HG03060 (cell line): ENCODE data around the gene DENND4A.
"Not testable (repeated sequence)": the region's sequence is repeated elsewhere in the genome, so short reads cannot be mapped to it uniquely, and the experiment has no call there.

Source experiments
- ATAC-seq: cut with Tn5 transposase; IDR thresholded peaks from one replicate; pipeline ENCODE4 v1.9.1; 2021; ENCODE audit warnings: low read depth, moderate number of reproducible peaks; ENCODE audit not compliant: unreplicated experiment

DENND4A gene

DNA sequence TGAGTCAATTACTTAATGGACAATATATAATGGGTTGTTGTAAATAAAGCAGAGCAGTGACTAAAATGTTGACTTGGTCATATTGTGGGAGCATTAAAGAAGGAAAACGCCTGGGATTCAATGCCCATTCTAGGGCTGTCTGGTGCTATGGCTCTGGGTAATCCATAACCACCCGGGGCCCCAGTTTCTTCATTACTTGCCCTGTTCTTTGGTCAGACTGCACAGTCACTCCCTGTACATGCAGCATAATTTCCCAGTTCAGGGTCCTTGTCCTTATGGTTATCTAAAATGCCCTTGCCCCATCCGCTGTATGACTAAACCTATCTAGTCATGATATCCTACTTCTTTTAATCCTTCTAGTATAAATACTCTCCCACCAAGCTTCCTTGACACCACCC lies 27.5 kb upstream of the DENND4A start:
- no peak for ATAC-seq

- ATAC-seq = peak; percentile 43
These were observed 27.0 kb upstream of the DENND4A start for GRCh38 chr15:65818927-65819562.

GRCh38 chr15:65816441-65816840 lies 24.3 kb upstream of the DENND4A start:
- ATAC-seq = no peak

DNA sequence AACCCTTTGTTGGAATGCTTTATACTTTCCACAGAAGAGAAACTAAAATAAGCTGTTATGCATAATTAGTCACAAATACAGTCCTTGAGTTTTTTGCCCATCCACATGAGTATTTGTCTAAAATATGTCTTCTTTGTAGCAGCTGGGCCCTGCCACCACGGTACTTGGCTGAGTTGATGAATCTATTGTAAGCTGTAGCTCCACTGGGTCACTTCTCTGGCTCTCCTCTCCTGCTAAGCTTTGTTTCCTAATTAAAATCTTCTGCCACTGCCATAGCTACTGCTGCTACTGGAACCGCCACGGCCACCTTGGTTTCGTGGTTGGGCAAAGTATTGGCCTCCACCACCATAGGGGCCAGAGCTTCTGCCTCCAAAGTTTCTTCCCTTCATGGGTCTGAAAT lies 23.9 kb upstream of the DENND4A start:
- not testable (repeated sequence) for ATAC-seq

DNA sequence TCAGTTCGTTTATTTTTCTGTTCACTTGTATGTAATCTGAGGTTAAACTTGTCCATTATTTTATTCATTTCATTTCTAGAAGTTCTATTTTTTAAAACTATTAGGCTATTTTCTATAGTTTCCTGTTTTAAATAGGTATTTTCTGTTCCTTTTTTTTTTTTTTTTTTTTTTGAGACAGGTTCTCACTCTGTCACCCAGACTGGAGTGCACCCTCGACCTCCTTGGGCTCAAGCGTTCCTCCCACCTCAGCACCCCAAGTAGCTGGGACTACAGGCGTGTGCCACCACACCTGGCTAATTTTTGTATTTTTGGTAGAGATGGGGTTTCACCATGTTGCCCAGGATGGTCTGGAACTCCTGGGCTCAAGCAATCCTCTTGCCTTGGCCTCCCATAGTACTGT lies 22.2 kb upstream of the DENND4A start:
- not testable (repeated sequence) for ATAC-seq

- no peak for ATAC-seq
These were observed 20.8 kb upstream of the DENND4A start for GRCh38 chr15:65812916-65813315.

- ATAC-seq = no peak
These were observed 20.4 kb upstream of the DENND4A start for GRCh38 chr15:65812467-65812866.

DNA sequence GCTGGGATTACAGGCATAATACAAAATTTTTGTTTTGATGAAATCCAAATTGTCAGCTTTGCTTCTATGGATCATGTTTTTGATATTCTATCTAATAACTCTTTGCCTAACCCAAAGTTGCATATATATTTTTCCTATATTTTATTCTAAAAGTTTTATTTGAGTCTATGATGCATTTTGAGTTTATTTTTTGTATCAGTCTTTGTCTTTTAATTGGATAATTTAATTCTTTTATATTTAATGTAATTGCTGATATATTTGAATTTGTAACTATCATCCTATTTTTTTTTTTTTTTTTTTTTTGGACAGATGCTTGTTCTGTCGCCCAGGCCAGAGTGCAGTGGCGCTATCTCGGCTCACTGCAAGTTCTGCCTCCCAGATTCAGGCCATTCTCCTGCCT lies 19.7 kb upstream of the DENND4A start:
- ATAC-seq = no peak

DNA sequence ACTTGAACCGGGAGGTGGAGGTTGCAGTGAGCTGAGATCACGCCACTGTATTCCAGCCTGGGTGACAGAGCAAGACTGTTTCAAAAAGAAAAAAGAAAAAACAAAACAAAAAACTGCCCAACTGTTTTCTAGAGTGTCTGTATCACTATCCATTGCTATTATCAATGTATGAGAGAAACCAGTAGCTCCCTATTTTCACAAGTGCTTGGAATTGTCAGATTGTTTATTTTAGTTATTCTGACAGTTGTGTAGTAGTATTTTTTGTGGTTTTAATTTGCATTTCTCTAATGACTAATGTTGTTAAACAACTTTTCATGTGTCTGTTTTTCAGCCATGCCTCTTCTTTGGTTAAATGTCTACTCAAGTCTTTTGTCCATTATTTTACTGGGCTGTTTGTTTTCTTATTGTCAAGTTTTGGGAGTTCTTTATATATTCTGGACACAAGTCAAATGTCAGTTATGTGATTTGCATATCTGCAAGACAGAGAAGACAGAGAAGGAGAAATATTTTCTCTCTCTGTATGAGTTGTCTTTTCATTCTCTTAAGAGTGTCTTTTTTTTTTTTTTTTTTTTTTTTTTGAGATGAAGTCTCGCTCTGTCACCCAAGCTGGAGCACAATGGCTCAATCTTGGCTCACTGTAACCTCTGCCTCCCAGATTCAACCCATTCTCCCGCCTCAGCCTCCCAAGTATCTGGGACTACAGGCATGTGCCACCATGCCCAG lies 19.1 kb upstream of the DENND4A start:
- not testable (repeated sequence) for ATAC-seq

DNA sequence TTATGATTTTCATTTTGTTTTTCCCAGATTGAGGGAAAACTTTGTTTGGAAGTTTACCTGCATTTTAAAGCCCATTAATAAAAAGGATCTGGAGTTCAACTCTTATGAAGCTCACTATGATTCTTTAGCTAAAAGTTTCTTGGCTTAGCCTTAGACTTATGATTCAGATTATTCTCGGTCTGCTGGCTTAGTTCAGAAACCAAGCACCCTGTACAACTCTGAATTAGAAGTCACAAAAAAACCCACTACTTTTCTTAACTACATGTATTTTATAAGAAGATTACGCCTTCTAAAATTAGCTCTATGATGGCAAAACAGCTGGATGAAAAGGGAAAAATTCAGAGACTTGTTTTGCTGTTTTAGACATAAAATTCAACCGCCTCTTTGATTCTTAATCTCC lies 14.3 kb upstream of the DENND4A start:
- no peak for ATAC-seq

- ATAC-seq = no peak
These were observed 13.1 kb upstream of the DENND4A start for GRCh38 chr15:65805019-65805745.

GRCh38 chr15:65804252-65804931 lies 12.3 kb upstream of the DENND4A start:
- ATAC-seq = no peak

DNA sequence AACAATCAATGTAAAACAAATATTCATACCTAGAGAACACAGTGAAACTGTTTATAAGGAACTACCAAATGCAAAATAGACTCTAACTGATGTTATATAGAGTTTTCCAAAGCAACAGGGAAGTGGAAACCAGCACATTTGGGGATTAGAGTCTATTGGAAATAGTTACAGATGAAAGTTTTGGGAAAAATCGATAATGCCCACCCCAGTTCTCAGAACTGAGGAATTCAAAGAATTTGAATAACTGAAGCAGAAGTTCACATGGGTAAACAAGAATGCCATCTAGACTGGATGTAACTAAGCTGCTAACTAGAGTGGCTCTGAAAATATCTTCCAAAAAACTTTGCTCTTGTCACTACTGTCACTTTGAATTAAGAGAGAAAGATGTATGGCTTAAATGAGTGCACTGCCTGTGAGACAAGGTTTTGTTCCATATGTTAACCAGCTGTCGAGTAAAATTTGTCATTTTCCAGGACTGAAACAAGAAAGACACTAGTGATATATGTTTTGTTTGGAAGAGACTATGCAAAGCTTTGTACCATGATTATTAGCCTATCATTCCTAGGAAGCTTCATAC lies 9.2 kb upstream of the DENND4A start:
- no peak for ATAC-seq

DNA sequence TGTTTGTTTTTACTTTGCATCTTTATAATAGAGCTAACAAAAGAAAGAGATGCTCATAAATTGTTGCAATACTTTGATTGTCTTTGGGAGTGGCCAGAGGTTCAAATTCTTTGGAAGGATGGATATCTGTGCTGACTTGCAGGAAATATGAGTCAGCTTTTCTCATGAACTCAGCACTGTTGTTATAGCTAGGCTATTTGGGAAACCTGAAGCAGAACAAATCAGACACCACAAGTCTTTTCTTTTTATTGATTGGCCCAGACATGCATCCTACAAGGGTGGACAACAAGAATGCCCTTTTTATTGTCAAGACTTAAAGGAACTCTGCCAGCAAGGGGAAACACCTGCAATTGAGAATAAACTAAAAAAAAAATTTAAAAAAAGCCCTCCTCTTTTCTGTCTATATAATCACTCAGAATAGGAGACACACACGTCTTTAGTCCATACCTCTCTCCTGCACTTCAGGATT lies 4.6 kb upstream of the DENND4A start:
- ATAC-seq = no peak

- ATAC-seq = no peak
These were observed 3.6 kb upstream of the DENND4A start for GRCh38 chr15:65795663-65796216.

DNA sequence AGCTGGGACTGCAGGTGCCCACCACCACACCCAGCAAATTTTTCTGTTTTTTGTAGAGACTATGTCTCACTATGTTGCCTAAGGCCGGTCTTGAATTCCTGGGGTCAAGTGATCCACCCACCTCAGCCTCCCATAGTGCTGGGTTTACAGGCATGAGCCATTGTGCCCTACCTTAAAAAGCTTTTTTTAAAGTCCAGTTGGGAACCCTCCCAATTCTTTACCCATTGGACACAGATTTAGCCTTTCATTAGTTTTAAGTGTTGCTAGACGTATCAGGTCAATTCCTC lies 1.7 kb upstream of the DENND4A start:
- ATAC-seq = no peak

DNA sequence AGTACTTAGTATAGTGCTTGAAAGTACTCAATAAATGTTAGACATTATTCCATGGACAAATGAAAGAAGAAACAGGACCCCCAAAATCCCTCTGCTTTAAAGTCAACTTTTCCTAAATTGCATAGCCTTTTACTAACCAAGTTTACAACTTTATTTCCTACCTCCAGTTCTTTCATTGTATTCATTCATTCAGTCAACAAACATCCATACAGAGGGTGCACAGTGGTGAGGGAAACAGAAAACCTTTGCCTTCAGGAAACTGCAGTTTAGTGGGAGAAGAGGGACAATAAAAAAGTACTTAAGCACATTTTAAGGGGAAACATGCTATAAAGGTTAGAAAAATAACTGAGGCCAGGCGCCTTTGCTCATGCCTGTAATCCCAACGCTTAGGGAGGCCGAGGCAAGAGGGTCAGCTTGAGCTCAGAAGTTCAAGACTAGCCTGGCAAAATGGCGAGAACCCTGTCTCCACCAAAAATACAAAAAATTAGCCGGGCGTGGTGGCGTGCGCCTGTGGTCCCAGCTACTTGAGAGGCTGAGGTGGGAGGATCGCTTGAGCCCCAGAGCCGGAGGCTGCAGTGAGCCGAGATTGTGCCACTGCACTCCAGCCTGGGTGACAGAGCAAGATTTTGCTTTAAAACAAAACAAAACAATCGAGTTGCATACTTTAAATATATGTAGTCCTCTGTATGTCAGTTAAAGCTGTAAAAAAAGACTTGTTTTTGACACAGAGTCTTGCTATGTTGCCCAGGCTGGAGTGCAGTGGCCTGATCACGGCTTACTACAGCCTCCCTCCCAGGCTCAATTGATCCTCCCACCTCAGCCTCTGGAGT lies 1.1 kb upstream of the DENND4A start:
- no peak for ATAC-seq

DNA sequence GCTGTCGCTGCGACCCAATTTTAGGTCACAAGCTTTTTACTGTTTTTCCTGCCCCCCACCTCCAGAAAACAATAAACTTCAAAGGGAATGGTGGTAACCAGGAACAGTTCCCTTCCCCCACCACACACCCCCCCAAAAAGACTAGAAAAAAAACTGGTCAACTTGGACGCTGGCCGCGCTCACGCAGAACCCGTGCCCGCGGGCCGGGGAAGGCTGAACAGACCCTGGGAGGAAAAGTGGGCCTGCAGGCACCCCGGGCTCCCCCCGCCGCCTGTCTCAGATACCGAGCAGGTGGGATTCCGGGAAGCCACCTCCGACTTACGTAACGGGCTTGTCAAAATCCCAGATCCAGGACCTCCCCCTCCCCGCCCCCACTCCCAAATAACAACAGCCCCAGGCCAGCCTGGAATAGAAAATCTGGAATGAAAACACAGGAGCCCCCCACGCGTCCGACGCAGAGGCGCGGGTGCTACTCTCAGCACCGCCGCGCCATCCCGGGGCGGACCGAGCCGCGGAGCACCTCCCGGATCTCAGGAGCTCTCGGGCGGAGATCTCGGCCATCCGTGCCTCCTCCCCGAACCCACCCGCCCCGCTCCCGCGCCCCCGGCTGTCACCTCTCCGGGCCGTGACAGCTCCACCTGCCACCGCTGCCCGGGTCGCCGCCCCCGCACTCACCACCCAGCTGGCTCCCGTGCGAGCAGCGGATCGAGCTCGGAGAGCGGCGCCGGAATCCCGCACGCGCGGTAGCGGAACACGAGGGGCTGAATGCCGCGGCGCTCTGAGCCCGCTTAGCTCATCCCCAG lies 557 bp downstream of the DENND4A start:
- no peak for ATAC-seq
